IPS DF 4.7 (cell line): ENCODE results near the gene CYP3A7.
"Not testable (repeated sequence)": the region's sequence is repeated elsewhere in the genome, so short reads cannot be mapped to it uniquely, and the experiment has no call there.

Experiments used
- DNase-seq: peaks from one replicate; pipeline ENCODE4 v3.0.0-alpha.2; 2013; ENCODE audit warnings: low spot score; ENCODE audit errors: extremely low read depth

CYP3A7 gene

GRCh38 chr7:99734987-99735386 lies at the start of gene CYP3A7:
CYP3A7 (minus strand) TSS chr7:99735196; CDS start chr7:99735093, 103 bp downstream.
- no peak for DNase-seq

DNA sequence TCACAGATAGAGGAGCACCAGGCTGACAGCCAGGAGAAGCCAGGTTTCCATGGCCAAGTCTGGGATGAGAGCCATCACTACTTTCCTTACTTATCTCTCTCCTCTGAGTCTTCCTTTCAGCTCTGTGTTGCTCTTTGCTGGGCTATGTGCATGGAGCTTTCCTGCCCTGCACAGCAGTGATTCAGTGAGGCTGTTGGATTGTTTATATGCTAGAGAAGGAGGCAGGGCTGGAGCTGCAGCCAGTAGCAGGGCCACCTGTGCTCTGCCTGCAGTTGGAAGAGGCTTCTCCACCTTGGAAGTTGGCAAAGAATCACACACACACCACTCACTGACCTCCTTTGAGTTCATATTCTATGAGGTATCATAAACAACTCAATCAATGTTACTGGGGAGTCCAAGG lies 49.0 kb upstream of the CYP3A7 start, which contains the start of gene CYP3A4:
Gene CYP3A4, minus strand, starts transcription at position 178 of the 400 bp plus-strand sequence. Its CDS starts 103 bp downstream, at position 75.
- no peak for DNase-seq

GRCh38 chr7:99782012-99782953 lies 47.3 kb upstream of the CYP3A7 start:
- DNase-seq = no peak

DNA sequence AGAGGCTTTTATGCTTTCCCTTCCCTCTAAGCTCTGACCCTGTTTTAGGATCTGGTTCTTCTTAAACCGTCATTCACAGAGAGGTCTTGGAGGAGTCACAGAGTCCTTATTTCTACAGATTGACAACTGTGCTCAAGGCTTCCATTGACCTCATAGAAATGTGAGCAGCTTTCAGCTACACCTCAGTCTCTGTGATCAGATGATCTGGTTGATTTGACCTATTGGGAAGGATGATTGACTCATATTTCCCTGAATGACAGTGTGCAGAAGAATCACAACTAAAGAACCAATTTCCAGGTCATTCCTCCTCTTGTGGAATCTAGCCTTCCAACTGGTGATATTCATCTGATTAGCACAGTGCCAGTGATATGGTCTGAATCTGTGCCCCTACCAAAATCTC lies 45.6 kb upstream of the CYP3A7 start:
- no peak for DNase-seq

GRCh38 chr7:99779949-99780348 lies 45.0 kb upstream of the CYP3A7 start:
- DNase-seq = no peak

DNA sequence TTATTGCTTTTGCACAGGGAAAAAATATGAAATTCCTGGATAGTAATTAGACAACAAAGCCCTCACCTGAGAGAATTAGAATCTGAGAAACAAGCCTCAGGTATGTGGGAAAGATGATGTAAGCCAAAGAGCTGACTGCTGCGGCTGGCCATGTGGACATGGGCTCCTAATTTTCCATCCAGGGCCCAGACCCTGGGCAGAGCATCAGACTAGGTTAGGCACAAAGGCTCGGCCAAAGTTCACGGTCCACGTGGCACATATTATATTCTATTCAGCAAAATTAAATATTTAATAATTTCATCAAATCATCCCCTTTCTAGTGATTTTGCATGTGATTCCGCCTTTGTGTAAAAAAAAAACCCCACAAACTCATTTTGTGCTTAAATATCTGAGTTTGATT lies 43.9 kb upstream of the CYP3A7 start:
- no peak for DNase-seq

DNA sequence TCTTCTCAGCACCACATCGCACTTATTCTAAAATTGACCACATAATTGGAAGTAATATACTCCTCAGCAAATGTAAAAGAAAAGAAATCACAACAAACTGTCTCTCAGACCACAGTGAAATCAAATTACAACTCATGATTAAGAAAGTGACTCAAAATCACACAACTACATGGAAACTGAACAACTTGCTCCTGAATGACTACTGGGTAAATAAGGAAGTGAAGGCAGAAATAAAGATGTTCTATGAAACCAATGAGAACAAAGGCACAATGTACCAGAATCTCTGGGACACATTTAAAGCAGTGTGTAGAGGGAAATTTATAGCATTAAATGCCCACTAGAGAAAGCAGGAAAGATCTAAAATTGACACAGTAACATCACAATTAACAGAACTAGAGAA lies 38.4 kb upstream of the CYP3A7 start:
- DNase-seq = not testable (repeated sequence)

- no peak for DNase-seq
Observed at GRCh38 chr7:99772565-99772964, 37.6 kb upstream of the CYP3A7 start.

GRCh38 chr7:99769494-99769893 lies 34.5 kb upstream of the CYP3A7 start:
- not testable (repeated sequence) for DNase-seq

DNA sequence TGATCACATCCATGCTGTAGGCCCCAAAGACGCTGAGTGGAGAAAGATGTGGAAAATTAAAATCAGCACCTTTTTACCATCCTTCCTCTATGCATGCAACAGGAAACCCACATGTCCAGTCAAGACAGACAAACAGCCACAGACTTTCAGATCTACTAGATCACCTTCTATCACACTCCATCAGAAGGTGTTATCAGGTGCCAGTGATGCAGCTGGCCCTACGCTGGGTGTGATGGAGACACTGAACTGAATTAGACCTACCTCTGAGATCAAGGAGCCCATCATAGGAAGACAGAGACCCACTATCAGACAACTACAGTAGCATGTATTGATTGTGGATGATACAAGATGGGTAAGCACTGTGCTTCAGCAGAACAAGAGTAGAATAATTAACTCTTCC lies 33.5 kb upstream of the CYP3A7 start:
- no peak for DNase-seq

- no peak for DNase-seq
Observed at GRCh38 chr7:99767662-99768061, 32.7 kb upstream of the CYP3A7 start.

DNA sequence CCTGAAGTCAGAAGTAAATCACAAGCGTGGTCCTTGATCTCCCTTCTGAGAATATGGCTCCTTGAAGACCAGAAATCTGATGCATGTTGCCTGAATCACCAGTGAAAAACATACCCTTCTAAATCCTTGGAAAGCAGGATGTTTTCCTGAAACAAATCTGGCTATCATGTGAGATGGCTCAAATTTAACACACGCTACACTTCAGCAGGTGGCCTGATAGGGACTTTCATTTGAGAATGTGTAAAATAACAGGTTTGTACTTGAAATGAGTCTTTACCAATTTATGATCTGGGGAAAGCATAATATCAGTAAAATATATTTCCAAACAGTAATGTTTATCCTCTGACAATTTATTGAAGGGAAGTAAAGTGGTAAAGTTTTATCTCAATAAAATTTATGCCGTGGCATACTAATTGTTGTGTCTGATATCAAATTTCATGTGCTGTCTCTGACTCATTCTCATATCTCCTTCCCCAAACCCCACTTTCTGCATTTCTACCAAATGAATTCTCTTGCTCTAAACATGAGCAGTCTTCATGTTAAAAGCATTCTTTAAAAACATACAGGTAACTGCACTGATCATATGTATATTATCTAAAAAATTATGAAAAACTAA lies 31.6 kb upstream of the CYP3A7 start:
- no peak for DNase-seq

DNA sequence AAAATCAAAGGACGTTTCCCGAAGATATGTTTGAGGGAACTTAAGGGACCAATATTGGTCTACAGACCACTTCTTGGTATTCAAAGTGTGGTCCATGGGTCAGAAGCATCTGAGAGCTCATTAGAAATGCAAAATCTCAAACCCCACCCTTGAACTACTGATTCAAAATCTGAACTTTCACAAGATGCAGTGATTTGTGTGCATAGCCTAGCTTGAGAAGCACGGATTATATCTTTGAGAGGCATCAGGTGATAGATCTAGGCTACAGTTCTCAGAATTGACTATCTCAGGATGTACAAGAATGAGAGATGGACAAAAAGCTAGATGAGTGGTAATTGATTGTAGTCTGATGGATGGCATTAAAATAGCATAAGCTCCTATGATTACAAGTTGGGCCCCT lies 29.5 kb upstream of the CYP3A7 start:
- DNase-seq = no peak

DNA sequence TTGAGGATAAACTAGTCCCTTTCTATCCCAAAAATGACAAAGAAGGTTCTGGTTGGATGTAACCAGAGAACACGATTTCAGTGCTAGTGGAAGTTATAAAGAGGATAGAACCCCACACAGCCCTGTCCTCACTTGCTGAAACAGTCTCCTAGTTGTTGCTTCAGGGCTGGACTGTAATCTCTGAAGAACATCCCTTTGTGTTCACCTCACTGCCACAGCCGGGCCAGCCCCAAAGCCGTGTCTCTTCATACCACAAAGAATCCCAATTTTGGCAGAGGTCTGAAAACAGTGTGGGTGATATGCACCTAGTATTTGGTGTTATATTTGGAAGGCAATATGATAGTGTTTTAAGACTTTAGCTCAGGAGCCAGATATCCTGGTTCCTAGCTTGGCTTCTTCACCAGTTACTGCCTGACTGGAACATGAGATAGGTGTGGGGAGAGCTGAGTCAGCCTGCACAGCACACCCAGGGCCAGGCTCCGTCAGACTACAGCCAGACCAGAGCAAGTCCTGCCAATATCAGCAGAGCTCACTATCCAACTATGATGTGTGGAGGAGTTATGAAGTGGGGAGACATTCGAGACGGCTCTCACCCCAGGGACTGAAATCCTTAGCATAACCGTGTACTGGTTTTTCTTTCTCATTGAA lies 27.8 kb upstream of the CYP3A7 start:
- DNase-seq = no peak

DNA sequence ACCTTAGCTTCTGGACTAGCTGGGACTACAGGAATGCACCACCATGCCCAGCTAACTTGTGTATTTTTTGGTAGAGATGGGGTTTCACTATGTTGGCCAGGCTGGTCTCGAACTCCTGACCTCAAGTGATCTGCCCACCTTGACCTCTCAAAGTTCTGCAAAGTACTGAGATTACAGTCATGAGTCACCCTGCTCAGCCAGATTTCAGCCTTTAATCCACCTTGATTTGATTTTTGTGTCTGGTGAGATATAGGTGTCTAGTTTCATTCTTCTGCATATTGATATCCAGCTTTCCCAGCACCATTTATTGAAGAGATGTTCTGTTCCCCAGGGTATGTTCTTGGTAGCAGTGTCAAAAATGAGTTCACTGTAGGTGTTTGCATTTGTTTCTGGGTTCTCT lies 20.1 kb upstream of the CYP3A7 start:
- DNase-seq = no peak

- DNase-seq = no peak
Observed at GRCh38 chr7:99752356-99752755, 17.4 kb upstream of the CYP3A7 start.

GRCh38 chr7:99751322-99752052 lies 16.5 kb upstream of the CYP3A7 start:
- DNase-seq = not testable (repeated sequence)

- DNase-seq = no peak
Observed at GRCh38 chr7:99748846-99749579, 14.0 kb upstream of the CYP3A7 start.

GRCh38 chr7:99746915-99747314 lies 11.9 kb upstream of the CYP3A7 start:
- DNase-seq = not testable (repeated sequence)

DNA sequence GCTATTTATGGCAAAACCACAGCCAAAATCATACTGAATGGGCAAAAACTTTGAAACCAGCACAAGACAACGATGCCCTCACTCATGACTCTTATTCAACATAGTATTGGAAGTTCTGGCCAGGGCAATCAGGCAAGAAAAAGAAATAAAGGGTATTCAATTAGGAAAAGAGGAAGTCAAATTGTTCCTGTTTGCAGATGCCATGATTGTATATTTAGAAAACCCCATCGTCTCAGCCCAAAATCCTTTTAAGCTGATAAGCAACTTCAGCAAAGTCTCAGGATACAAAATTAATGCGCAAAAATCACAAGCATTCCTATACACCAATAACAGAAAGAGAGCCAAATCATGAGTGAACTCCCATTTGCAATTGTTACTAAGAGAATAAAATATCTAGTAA lies 10.4 kb upstream of the CYP3A7 start:
- DNase-seq = not testable (repeated sequence)
